NCI-H345 treated with DMSO at 0.1 percent for 48 hours (cell line): ENCODE results near the gene ASB18.

ENCODE experiments used
- DNase-seq: peaks from one replicate; lab custom pipeline; 2025; ENCODE audit not compliant: unreplicated experiment; lab: John Stamatoyannopoulos, UW

Gene ASB18

DNA sequence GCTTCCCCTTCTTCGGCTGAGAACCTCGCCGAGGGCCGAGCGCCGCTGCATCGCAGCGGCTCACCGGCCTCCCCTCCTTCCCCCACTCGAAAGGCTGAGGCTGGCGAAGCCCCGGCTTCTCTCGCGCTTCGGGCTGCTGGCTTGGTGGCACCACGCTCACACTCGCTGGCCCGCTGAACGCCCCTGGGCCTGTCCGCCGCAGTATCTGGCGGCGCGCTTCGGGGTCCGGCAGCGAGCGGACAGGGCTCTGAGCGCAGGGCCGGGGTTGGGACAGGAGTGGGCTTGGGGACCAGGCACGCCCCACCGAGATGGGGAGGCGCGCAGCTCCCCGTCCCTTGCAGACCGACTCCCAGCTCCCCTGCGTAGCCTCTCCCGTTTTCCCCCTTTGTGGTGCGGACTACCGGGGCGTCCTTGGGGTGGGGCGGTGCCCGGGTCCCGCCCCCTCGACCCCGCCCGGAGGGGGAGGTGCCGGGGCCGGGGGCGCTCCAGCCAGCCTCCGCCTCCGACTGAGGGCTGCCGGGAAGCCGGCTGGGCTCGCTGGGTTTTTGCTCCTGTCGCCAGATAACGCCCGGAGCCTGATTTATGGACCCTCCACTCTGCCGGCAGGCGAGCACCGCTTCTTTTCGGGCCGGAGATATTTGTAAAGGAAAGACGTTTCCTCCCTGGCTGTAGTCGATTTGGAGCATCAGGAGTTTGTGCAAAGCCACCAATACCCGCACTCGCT is 99.8 kb downstream of the ASB18 start:
- DNase-seq: no peak

DNA sequence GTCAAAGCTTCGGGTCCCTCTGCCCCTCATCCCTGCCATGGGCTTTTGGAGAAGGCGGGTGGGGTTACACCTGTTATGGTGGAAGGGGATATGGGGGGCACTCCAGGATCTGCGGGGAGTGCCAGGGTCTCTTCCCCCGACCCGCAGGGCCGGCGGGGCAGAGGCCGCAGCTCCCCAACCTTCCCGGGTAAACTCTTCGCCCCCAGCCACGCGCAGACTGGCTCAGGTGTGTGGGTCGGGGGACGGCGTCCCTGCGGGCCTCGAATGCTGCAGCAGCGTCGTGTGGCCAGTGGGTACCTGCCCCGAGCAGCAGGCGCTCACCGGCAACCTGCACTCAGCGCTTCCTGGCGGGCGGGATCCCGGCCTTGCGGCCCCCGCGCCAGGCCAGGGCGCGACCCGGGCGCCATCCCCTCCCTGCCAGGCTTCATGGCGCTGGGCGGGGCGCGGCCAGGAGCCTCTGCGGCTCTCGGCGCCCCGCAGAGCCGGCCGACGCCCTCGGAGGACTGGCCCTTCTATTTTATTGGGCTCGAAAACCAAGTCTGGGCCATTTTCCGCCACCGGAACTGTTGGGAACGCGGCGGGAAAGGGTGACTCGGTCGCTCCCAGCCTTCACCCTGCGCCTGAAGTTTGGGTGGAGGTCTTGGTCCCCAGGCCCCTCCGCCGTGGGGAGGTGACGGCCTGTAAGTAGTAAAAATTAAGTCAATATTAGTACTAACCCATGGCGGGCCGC is 100.6 kb downstream of the ASB18 start:
- DNase-seq: no peak

DNA sequence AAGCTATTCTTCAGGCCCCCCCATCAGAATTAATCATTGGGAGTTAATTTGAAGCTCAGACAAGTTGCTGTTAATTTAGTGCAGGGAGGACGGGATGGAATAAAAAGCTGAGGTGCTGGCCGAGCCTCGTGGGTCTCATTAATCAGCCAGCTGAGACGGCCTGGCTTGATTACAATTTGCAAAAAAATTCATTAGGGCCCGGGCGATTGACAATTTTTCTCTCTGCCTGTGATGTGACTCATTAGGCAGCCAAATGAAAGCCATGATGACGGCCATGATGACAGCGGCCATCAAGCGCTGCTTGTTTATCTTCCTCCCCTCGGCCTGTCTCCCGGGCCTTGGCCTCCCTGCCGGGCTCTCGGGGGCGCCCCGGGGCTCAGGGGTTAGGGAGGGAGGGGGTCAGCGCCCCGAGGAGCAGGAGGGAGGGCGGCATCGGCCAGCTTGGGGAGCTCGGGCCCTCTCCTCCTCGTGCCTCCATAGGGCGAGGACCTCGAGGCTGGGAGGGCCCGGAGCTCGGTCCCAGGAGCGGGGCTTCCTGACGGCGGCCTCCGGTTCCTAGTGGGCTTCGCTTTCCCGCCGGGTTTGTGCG is 101.2 kb downstream of the ASB18 start:
- no peak for DNase-seq

DNA sequence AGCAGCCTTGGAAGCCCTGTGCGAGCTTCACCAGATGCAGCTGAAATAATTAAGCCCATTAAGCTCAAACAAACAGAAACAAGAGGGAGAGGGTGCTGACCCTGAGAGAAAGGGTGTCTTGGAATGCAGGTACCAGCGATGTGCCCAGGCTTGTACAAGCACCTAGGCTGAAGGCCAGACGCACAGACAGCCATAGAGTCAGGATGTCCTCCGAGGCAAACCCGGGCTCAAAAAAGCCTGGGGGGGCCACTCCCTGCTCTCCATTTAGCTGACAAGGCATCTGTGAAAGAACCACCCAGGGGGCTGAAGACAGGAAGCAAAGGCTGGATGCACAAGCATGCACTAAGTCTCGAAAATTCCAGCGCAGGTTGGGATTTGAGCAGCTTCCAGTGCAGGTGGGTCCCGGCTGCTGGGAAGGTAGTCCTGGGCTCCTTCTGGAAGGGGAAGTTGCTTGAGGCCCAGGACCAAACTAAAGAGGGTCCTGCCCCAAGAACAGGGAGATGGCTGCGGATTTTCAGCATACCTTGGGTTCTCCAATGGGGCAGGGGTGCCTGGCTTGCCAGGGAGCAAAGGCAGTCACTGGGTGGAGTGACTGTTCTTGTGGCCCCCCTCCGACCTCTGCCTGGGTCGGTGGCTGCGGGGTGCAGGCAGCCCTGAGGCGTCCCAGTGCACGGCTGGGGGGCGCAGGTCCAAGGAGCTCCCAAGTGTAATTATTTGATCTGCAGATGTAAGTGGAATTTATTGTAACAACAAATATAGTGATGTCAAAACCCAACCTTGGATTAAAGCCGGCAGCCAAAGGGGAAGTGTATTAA is 102.0 kb downstream of the ASB18 start:
- no peak for DNase-seq

DNA sequence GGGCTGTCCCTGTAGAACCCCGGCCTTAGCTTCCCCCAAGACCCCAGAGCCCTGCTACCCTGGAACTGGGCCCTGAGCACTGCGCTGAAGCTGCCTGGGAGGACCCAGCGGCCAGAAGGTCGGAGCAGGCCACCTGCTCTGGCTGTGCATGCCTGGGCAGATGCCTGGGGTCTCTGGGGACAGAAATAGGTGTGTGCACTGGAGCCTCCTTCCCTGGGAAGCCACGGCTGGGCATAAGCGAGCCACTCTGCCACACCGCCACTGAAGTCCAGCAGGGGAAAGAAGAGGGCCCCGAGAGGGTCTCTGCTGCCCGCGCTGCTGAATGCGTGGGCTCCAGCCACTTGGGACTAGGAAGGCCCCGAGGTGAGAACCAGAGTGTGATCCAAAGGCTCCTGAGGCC is 102.7 kb downstream of the ASB18 start:
- DNase-seq: no peak

DNA sequence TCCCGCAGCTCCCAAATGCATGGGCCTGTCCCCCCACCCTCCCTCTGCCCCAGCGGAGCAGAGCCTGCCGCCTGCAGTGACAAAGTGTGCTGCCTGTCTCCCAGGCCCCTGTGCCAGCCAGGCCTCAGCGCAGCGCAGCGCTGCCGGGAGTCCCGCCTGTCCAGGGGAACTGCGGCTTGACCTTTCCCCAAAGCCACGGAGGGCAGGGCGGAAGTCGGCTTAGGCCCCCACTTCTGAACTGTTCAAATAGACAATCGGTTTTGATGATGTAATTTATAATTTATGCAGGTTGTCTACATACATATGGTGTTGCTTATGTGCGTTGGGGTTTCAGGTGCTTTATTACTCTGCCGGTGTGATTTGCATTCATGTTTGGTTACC is 103.1 kb downstream of the ASB18 start:
- DNase-seq: no peak

DNA sequence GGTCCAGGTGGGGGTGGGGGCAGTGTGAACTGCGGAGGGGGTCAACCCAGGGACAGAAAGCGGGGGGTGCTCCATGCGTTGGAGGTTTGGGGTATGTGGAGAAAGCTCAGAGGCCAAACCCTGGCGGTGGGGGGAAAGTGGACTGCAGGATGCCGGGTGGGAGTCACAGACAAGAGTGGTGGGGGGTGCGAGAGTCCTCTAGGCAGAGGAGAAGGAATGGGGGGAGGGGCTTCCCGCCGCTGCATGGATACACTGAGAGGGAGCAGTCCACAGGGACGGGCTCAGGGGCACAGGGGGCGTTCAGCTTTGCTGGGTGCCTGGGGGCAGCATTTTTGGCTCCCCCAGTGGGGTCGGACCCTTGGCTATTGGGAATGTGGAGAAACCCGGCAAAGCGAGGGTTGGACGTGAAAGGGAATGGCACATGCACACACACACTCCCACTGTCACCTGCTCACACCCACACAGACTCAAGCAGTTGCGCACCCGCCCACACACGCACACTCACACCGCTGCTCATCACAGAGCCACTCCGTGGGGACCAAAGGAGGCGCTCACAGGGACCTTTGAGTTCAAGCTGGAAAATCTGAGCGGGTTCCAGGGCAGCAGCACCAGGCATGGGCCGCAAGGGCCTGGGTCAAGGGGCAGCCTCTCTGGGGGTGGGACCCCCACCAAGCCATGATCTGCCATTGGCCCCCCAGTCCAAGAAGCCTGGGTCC is 103.7 kb downstream of the ASB18 start:
- no peak for DNase-seq

DNA sequence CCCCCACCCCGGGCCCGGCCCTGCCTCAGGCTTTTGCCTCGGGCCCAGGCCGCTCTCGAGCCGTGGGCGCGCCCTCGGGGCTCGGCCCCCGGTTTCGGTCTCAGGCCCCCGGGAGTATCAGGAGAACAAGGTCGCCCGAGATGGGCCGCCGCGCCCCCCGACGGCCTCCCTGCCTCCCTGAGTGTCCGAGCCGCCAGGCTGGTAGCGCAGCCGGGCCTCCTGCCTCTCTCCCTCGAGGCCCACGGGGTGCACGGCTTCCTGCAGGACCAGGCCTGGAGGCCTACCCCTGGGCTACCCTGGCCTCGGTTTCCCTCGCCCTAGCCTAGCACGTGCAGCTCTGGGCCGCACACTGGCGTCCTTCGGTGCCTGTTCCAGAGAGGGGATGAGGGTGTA is 104.4 kb downstream of the ASB18 start:
- no peak for DNase-seq

DNA sequence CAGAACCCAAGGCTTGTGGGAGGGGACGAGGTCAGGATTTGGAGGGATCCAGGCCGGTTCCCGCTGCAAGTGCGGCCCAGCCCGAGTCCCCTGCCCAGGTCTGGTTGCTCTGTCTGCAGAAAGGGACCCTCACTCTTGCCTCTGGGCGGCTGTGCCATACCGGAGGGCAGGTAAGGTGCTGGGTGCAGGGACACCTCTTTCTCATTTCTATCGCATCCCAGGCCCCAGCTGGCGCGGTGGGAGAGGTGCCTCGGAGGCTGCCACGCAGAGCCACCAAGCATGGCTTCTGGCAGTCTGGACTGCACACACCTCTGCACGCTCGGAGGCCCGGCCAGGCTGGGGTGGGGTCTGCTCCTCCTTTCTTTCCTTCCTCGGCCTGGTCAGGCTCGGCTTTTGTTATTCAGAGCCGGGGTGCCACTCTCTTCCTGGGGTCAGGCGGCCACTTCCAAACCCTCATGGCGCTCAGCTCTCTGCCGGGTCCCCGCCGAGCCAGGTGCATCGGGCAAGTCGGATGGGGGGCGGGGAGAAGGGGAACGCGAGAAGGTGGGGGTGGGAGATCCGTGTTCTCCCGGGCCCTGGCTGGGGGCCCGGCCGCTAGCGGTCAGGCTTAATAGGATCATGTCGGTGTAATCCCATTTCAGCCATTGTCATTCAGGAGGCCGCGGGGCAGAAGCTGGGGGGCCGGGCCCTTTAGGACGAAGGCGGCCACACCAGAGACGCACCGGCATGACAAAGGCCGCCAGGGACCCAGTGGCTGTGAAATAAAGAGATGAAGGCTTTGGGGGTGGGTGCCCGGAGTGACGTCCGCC is 105.0 kb downstream of the ASB18 start:
- DNase-seq: no peak

DNA sequence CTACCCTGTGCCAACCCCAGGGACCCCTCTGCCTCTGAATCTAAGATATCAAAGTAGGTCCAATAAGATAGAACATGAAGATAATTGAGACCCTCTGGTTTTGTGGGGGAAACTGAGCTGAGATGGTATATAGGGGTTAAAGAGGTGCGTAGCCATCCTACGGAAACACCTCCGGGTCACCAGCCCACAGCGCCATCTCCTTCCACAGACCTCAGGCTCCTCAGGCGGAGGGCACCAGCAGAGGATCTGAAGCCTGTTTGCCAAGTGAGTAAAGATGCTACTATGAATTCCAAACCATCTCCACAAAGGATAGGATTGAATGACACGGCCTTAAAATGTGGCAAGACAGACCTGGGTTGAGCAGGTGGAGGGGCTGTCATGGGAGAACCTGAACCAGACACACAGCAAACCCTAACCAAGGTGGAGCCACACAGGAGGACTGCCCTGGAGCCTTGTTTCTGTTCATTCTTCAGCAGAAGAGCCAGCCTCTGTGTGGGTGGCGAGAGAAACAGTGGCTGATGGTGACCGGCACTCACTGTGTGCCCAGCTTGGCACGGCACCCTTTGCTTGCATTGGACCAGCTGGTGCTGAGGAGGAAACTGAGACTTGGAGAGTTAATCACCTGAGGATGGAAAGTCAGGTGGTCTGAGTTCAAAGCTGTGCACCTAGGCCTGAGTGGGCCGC is 106.2 kb downstream of the ASB18 start:
- no peak for DNase-seq

DNA sequence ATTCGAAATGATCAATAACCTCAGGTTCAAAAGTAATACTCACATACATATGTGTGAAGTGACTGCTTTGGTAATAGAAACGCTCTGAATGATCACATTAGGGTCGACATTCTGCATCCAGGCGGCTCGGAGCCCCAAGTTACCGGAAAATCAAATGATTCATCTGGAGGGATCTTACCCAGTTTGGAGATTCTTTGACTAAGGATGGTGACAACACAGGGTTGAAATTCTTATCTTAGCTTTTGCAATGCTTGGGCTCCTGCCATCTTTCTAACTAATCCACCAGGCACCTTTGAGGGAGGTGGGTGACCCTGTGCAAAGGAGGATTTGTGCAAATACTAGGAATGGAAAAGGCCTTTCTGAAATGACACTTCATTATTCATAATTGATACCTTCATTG is 106.8 kb downstream of the ASB18 start:
- no peak for DNase-seq

DNA sequence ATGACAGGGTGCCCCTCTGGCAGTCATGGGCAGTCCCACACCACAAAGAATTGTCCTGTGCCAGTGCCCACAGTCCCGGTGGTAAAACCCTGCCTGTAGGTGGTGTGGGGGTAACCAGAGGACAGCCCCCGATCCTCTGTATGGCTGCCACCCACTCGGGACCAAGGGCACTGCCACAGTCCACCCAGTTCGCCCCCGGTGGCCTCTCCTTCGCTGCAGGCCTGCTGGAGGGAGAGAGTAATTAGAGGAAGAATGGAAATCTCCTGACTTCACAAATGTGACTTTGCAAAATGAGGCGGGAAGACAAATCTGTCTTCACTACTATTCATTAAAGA is 107.4 kb downstream of the ASB18 start:
- no peak for DNase-seq

DNA sequence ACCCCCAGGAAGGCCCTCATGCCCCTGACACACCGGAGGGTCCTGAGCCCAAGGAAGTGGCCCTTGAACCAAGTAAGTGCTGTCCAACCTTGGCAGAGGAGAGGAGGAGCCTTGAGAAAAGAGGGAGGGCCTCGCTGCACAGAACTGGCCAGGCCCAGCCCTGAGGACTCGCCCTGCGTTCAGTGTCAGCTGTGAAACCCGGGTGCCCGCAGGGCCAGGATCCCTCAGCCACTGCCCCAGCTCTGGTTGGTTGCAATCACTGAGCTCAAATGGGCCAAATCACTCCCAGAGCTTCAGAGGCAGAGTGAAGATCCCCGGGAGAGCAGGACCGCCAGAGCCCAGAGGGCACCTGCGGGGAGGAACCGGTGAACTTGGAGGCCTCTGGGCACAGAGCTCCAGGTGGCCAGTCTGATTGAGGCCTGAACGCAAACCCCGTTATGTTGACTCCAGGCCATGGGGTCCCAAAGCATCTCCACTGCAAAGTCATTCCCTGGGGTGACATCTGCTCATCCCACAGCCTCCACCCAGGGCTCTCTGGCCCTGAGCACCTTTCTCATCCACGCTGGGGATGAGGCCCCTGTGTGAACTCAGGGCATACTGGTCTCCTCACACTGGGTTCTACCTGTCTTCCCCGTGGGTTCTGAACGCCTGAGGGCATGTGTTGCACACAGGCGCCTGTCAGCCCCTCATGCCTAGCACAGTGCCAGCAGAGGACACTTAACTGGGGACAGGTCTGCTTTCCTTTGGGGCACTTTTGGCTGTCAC is 107.9 kb downstream of the ASB18 start:
- DNase-seq: no peak

DNA sequence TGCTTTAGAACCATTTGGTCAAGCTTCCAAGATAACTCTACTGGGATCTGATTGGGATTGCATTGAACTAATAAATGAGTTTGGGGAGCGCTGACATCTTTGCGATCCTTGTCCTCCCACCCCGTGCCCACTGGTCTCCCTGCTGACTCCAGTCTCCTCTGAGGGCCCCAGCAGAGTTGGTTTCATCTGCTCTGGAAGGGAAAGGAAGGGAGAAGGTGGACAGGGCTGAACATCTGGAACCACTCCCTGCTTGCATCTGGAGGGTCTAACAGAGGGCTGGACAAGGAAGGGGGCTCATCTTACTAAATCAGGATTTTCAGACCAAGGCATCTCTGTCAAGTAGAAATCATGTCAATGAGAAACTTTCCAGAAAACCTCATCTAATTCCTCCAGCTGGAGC is 108.8 kb downstream of the ASB18 start:
- no peak for DNase-seq

DNA sequence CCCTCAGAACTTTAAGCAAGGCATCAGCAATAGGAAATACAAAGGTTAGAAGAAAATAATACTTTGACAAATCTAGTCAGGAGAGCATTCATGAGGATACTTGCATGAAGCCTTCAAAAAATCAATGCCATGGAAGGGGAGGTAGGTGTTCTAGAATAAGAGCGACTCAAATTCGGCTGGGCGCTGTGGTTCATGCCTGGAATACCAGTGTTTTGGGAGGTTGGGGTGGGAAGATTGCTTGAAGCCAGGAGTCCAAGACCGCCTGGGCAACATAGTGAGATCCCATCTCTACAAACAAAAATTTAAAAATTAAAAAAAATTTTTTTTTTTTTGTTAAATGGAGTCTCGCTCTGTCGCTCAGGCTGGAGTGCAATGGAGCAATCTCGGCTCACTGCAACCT is 117.8 kb downstream of the ASB18 start:
- DNase-seq: no peak

DNA sequence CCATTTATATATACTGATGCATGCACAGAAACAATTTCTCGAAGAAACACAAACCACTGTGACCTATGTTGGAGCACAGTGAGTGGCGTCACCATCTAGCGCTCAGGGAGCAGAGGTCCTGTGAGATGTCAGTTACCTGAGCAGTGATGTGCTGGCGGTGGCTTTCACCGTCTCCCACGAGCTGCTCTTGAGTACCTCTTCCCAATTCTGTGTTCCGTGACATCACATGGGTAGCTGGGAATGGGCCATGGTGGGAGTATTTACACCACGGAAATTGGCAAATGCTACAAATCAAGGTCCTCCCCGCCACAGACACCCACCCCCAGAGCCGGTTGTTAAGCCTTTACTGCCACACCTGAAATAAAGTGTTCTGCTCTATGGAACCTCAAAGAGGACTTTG is 120.4 kb downstream of the ASB18 start:
- DNase-seq: no peak
